HEK293 (cell line): Measurements from ENCODE around the gene DNAJC4.
A peak's percentile ranks its signal among the peaks of the same experiment; 100 is the strongest.

Source experiments
- BCL11B ChIP-seq: fragments of 450-650 bp; formaldehyde crosslinking; IDR thresholded peaks from 2 replicates; pipeline ENCODE4 v1.5.1; 2016; ENCODE audit warnings: low read depth, missing biosample characterization, missing genetic modification characterization
- ELK4 ChIP-seq: IDR thresholded peaks from 2 replicates; pipeline ENCODE4 v1.6.1; 2011; ENCODE audit warnings: mild to moderate bottlenecking, low read depth, low read length, borderline replicate concordance
- GLIS2 ChIP-seq: fragments of 450-650 bp; formaldehyde crosslinking; IDR thresholded peaks from 2 replicates; pipeline ENCODE4 v1.5.1; 2016; ENCODE audit warnings: missing biosample characterization, missing genetic modification characterization
- HOXA7 ChIP-seq: sonication (generic); formaldehyde crosslinking; IDR thresholded peaks from 2 replicates; pipeline ENCODE4 v1.8.1; 2022; ENCODE audit warnings: missing genetic modification reagents, borderline replicate concordance
- MEIS1 ChIP-seq: sonication (generic); formaldehyde crosslinking; IDR thresholded peaks from 2 replicates; pipeline ENCODE4 v1.8.1; 2022; ENCODE audit warnings: missing genetic modification reagents, mild to moderate bottlenecking, borderline replicate concordance
- OVOL3 ChIP-seq: fragments of 450-650 bp; formaldehyde crosslinking; IDR thresholded peaks from 2 replicates; pipeline ENCODE4 v1.5.1; 2016; ENCODE audit warnings: missing biosample characterization, missing genetic modification characterization
- PRDM2 ChIP-seq: fragments of 450-650 bp; formaldehyde crosslinking; IDR thresholded peaks from 2 replicates; pipeline ENCODE4 v1.5.1; 2016; ENCODE audit warnings: missing biosample characterization, missing genetic modification characterization, borderline replicate concordance
- SCRT1 ChIP-seq: fragments of 450-650 bp; formaldehyde crosslinking; IDR thresholded peaks from 2 replicates; pipeline ENCODE4 v1.5.1; 2016; ENCODE audit warnings: missing biosample characterization, missing genetic modification characterization, borderline replicate concordance
- ZBTB10 ChIP-seq: fragments of 450-650 bp; formaldehyde crosslinking; IDR thresholded peaks from 2 replicates; pipeline ENCODE4 v1.5.1; 2016; ENCODE audit warnings: missing biosample characterization, missing genetic modification characterization
- ZNF112 ChIP-seq: fragments of 450-650 bp; formaldehyde crosslinking; IDR thresholded peaks from 2 replicates; pipeline ENCODE4 v1.5.0; 2017; ENCODE audit warnings: missing biosample characterization, missing genetic modification characterization
- ZNF133 ChIP-seq: fragments of 450-650 bp; formaldehyde crosslinking; IDR thresholded peaks from 2 replicates; pipeline ENCODE4 v1.5.1; 2016; ENCODE audit warnings: missing biosample characterization, missing genetic modification characterization
- ZNF175 ChIP-seq: fragments of 450-650 bp; formaldehyde crosslinking; IDR thresholded peaks from 2 replicates; pipeline ENCODE4 v1.5.1; 2016; ENCODE audit warnings: missing biosample characterization, missing genetic modification characterization
- ZNF239 ChIP-seq: fragments of 450-650 bp; formaldehyde crosslinking; IDR thresholded peaks from 2 replicates; pipeline ENCODE4 v1.5.1; 2016; ENCODE audit warnings: missing biosample characterization, missing genetic modification characterization
- ZNF274 ChIP-seq, 2 experiments: fragments of 200-500 bp in 1 of 2; fragments of 450-650 bp in 1 of 2; sonication (Bioruptor generic) in 1 of 2; formaldehyde crosslinking in 1 of 2; IDR thresholded peaks; 2 replicates each; pipeline versions ENCODE4 v1.5.1 to v1.6.1; 2014 to 2016; ENCODE audit warnings: borderline replicate concordance in 1 of 2, inconsistent platforms in 1 of 2, low read length in 1 of 2, missing biosample characterization in 1 of 2, missing genetic modification characterization in 1 of 2
- ZNF324 ChIP-seq: fragments of 450-650 bp; formaldehyde crosslinking; IDR thresholded peaks from 2 replicates; pipeline ENCODE4 v1.5.1; 2016; ENCODE audit warnings: missing biosample characterization, missing genetic modification characterization
- ZNF37A ChIP-seq: fragments of 450-650 bp; IDR thresholded peaks from 2 replicates; pipeline ENCODE4 v1.5.1; 2018; ENCODE audit warnings: missing biosample characterization, missing genetic modification characterization
- ZNF394 ChIP-seq: fragments of 450-650 bp; formaldehyde crosslinking; IDR thresholded peaks from 2 replicates; pipeline ENCODE4 v1.5.1; 2016; ENCODE audit warnings: missing biosample characterization, missing genetic modification characterization, mild to moderate bottlenecking, moderate library complexity, borderline replicate concordance
- ZNF449 ChIP-seq: fragments of 450-650 bp; formaldehyde crosslinking; IDR thresholded peaks from 2 replicates; pipeline ENCODE4 v1.5.1; 2017; ENCODE audit warnings: missing biosample characterization, mild to moderate bottlenecking, missing genetic modification characterization, moderate library complexity
- ZNF529 ChIP-seq: fragments of 450-650 bp; formaldehyde crosslinking; IDR thresholded peaks from 2 replicates; pipeline ENCODE4 v1.5.1; 2017; ENCODE audit warnings: missing genetic modification characterization, missing biosample characterization; ENCODE audit not compliant: insufficient replicate concordance
- ZNF596 ChIP-seq: fragments of 450-650 bp; IDR thresholded peaks from 2 replicates; pipeline ENCODE4 v1.5.0; 2018; ENCODE audit warnings: missing biosample characterization, mild to moderate bottlenecking, missing genetic modification characterization, moderate library complexity
- ZNF658 ChIP-seq: fragments of 450-650 bp; formaldehyde crosslinking; IDR thresholded peaks from 2 replicates; pipeline ENCODE4; 2016; ENCODE audit warnings: missing biosample characterization, missing genetic modification characterization
- ZNF692 ChIP-seq: fragments of 450-650 bp; formaldehyde crosslinking; IDR thresholded peaks from 2 replicates; pipeline ENCODE4 v1.5.1; 2016; ENCODE audit warnings: missing biosample characterization, missing genetic modification characterization
- ZSCAN4 ChIP-seq: fragments of 450-650 bp; formaldehyde crosslinking; IDR thresholded peaks from 2 replicates; pipeline ENCODE4 v1.5.1; 2017; ENCODE audit warnings: missing biosample characterization, missing genetic modification characterization
- ZXDB ChIP-seq: fragments of 450-650 bp; formaldehyde crosslinking; IDR thresholded peaks from 2 replicates; pipeline ENCODE4 v1.5.1; 2016; ENCODE audit warnings: missing biosample characterization, missing genetic modification characterization

DNAJC4 gene

GRCh38 chr11:64241491-64242374 is 11.4 kb downstream of the DNAJC4 start (continued):
- TF ChIP-seq ZNF692 = no peak
- no peak for TF ChIP-seq ZSCAN4 (tag by site-specific recombination)
- no peak for TF ChIP-seq SCRT1 (tag by site-specific recombination)
- 0 out of 2 replicates have a peak, but pooled peaks have one; percentile 20 for TF ChIP-seq ZNF324
- no peak for TF ChIP-seq ZNF596 (tag by site-specific recombination)
- TF ChIP-seq ELK4 = no peak
- TF ChIP-seq ZNF133 (tag by site-specific recombination) = no peak
- no peak for TF ChIP-seq ZNF175 (tag by site-specific recombination)
- no peak for TF ChIP-seq ZNF658 (tag by site-specific recombination)
- TF ChIP-seq GLIS2 (tag by site-specific recombination) = peak; percentile 99
- TF ChIP-seq ZNF112 (tag by site-specific recombination) = no peak
- no peak for TF ChIP-seq ZNF274 (IDR thresholded peaks at IDR 0.05; ENCODE audit: low read length)
- no peak for TF ChIP-seq ZNF274 (tag by site-specific recombination; IDR thresholded peaks at IDR 0.05; ENCODE audit: borderline replicate concordance)
- no peak for TF ChIP-seq PRDM2 (tag by site-specific recombination)
- TF ChIP-seq ZNF449 = no peak
- no peak for TF ChIP-seq ZNF239 (tag by site-specific recombination)
- no peak for TF ChIP-seq ZNF394 (tag by site-specific recombination)
- TF ChIP-seq HOXA7 (CRISPR knock-in tag) = no peak
- TF ChIP-seq ZNF37A (tag by site-specific recombination) = no peak
- TF ChIP-seq MEIS1 (CRISPR knock-in tag) = no peak
- TF ChIP-seq ZXDB = no peak; the same call in 1 of the 2 replicates
- TF ChIP-seq BCL11B = no peak
- TF ChIP-seq OVOL3 (tag by site-specific recombination) = no peak
- TF ChIP-seq ZBTB10 (tag by site-specific recombination) = peak; percentile 34; the same call in 1 of the 2 replicates
- no peak for TF ChIP-seq ZNF529 (tag by site-specific recombination)
